ENCODE measurements around the gene WWTR1. TPM values are rescaled to one million over a fixed set of nuclear protein-coding genes. Genes with fewer than 3 reads are reported as not detected.

WWTR1 gene
- total and polyA plus RNA-seq, 2 of the 8 experiments (the other 6 are each of a cell fraction or from before 2014, with no cell fraction given), result 15.7 to 18.6 TPM

DNA sequence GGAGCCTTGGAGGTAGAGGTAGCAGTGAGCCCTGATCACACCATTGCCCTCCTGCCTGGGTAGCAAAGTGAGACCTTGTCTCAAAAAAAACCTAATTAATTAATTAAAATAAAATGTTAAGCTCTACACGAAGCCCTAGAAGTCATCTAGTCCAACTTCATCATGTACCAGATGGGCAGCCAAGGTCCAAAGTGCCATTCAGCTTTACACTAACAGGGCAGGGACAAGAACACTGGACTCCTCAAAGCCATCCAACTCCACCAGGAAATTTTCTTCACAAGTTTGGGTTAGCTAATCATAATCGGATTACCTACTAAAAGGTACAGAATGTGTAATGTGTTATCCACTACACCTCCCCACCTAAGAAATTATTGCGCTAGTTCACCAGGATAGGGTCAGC is 48.8 kb downstream of the WWTR1 start:
- H3K79me2 ChIP-seq (ENCODE audit: control insufficient read depth in 1 of 2, insufficient read depth in 2 of 2, low read length in 2 of 2), result peaks cover 0 to 12% of the 10 kb centered on the region in 2 experiments; a peak in 2 of 4 replicates
- no peak overlapping the region for H3K4ac ChIP-seq (replicated peaks; ENCODE audit: insufficient read length, low read depth, low read length)
- no peak overlapping the region for H2AK5ac ChIP-seq (ENCODE audit: low read depth, low read length)
- no peak overlapping the region for H4K8ac ChIP-seq (ENCODE audit: extremely low read depth, insufficient read depth, low read length)
- 97% methylated on average over 3 of the region's 3 CpGs; no CpG with 5 or more reads in 1 of the 2 experiments for WGBS, 2 experiments (ENCODE audit: extremely low coverage in 1 of 2, insufficient coverage in 1 of 2, insufficient read length in 1 of 2, insufficient replicate concordance in 2 of 2, low coverage in 1 of 2, low lambda C conversion rate in 2 of 2, missing lambda C conversion rate in 1 of 2)
- peaks cover 3% of the 10 kb centered on the region; the same call in 1 of the 2 replicates for H3K79me1 ChIP-seq (ENCODE audit: low read depth, low read length)
- H3K9me3 ChIP-seq (ENCODE audit: insufficient read depth in 2 of 2, low read depth in 1 of 2, low read length in 1 of 2), result no peaks in the 10 kb centered on the region
- no peak overlapping the region for H3K27ac ChIP-seq (ENCODE audit: low read depth, low read length)
- no peak overlapping the region for H3K56ac ChIP-seq (replicated peaks; ENCODE audit: insufficient read length, low read depth, low read length)
- H4K5ac ChIP-seq (ENCODE audit: insufficient read length, low read depth, low read length), result no peak overlapping the region
- DNase-seq (ENCODE audit: low read depth in 1 of 2, low spot score in 2 of 2), result no peak
- no peak overlapping the region for H3K4me3 ChIP-seq (ENCODE audit: extremely low read depth in 1 of 4, insufficient read depth in 2 of 4, low read depth in 3 of 4, low read length in 4 of 4)
- H3K14ac ChIP-seq (ENCODE audit: insufficient read length), result no peak overlapping the region
- no peak overlapping the region for H2AFZ ChIP-seq (ENCODE audit: low read length)
- H2BK5ac ChIP-seq (ENCODE audit: low read depth, low read length), result no peak overlapping the region
- H2BK12ac ChIP-seq (ENCODE audit: low read depth, low read length), result no peak overlapping the region
- no peak overlapping the region for H3K18ac ChIP-seq (ENCODE audit: extremely low read depth, low read length)
- H4K91ac ChIP-seq (replicated peaks; ENCODE audit: insufficient read length, low read length), result no peak overlapping the region
- H3K23ac ChIP-seq (ENCODE audit: insufficient read length), result no peak overlapping the region
- H3K4me1 ChIP-seq (replicated peaks in 1 of 4; ENCODE audit: control insufficient read depth in 3 of 4, insufficient read depth in 4 of 4, low read length in 3 of 4), result peaks cover 4 to 9% (median 7%) of the 10 kb centered on the region in 4 experiments; a peak in 5 of 7 replicates
- POLR2A ChIA-PET (ENCODE audit: partially characterized antibody), result interaction anchor here (1.0 kb wide), 1 partner anchor 11 kb away, joined by 3 read pairs; no protein-coding TSS in a partner anchor
- CTCF ChIA-PET (ENCODE audit: partially characterized antibody), result interaction anchor here (0.8 to 1.0 kb wide), 3 partner anchors 21 to 120 kb away, joined by 3 read pairs; partner anchors contain the start of gene WWTR1
- no peak overlapping the region for H2BK120ac ChIP-seq (replicated peaks; ENCODE audit: low read depth, low read length)
- no peaks in the 10 kb centered on the region for H3K36me3 ChIP-seq (ENCODE audit: control insufficient read depth in 2 of 4, insufficient read depth in 4 of 4, low read length in 3 of 4)
- H3K27me3 ChIP-seq (replicated peaks in 1 of 4; ENCODE audit: control insufficient read depth in 3 of 4, extremely low read depth in 1 of 4, insufficient read depth in 3 of 4, low read length in 3 of 4), result no peaks in the 10 kb centered on the region
- no peaks in the 10 kb centered on the region for H4K20me1 ChIP-seq (replicated peaks in 1 of 2; ENCODE audit: control insufficient read depth in 1 of 2, insufficient read depth in 2 of 2, low read length in 2 of 2)
- H2BK20ac ChIP-seq (ENCODE audit: low read length), result no peak overlapping the region
- H2BK15ac ChIP-seq (ENCODE audit: low read length), result no peak overlapping the region
- H3K23me2 ChIP-seq (ENCODE audit: low read depth, low read length), result no peaks in the 10 kb centered on the region; the same call in 1 of the 2 replicates
- no peak overlapping the region for H3K9ac ChIP-seq (replicated peaks in 1 of 4; ENCODE audit: extremely low read depth in 1 of 4, low read depth in 3 of 4, low read length in 3 of 4)
- H3K4me2 ChIP-seq (ENCODE audit: insufficient read depth in 1 of 2, low read depth in 2 of 2, low read length in 2 of 2), result no peak overlapping the region
- FAIRE-seq, result no peak
- no peak for TF ChIP-seq USF2 (IDR thresholded peaks at IDR 0.05; ENCODE audit: low read length)
- TF ChIP-seq CTCF (IDR thresholded peaks at IDR 0.05; ENCODE audit: control extremely low read depth in 1 of 3, insufficient read depth in 1 of 3, low read depth in 1 of 3, low read length in 3 of 3), result no peak
- TF ChIP-seq SP4 (IDR thresholded peaks at IDR 0.05; ENCODE audit: low read length), result no peak
- TF ChIP-seq TBP (IDR thresholded peaks at IDR 0.05; ENCODE audit: low read depth, low read length), result no peak
- no peak for TF ChIP-seq SUZ12 (IDR thresholded peaks at IDR 0.05; ENCODE audit: low read length)
- TF ChIP-seq POLR2AphosphoS5 (IDR thresholded peaks at IDR 0.05; ENCODE audit: low read depth, low read length), result no peak
- no peak for TF ChIP-seq RNF2 (IDR thresholded peaks at IDR 0.05; ENCODE audit: borderline replicate concordance, low read depth, low read length, missing control alignments, poor library complexity, severe bottlenecking)
- TF ChIP-seq SIN3A (conservative IDR thresholded peaks at IDR 0.05 in 1 of 2, IDR thresholded peaks at IDR 0.05 in 1 of 2; ENCODE audit: low read depth in 1 of 2, low read length in 2 of 2), result no peak
- TF ChIP-seq, protein P1, sequence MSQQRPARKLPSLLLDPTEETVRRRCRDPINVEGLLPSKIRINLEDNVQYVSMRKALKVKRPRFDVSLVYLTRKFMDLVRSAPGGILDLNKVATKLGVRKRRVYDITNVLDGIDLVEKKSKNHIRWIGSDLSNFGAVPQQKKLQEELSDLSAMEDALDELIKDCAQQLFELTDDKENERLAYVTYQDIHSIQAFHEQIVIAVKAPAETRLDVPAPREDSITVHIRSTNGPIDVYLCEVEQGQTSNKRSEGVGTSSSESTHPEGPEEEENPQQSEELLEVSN (IDR thresholded peaks at IDR 0.05), result no peak
